Measurements from ENCODE around the gene SMG9.

DNA sequence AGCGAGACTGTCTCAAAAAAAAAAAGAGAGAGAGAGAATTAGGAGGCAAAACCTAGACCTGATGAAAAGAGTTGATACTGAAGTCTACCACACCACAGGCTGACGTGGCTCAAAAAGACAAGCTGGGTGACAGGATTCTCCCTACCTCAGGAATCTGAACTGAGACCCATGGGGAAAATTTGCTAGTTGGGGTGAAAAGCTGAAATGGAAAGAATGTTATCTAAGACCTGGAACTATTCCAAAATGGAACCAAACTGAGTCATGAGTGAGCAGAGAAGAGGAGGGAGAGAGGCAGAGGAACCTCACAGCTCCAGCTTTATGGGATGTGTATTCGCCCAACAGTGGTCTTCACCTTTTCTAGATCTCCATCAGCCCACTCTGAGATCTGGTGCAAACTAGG is 11.7 kb downstream of the SMG9 start:
- TF ChIP-seq CEBPB (IDR thresholded peaks at IDR 0.05) (no peak), RAD21 (IDR thresholded peaks at IDR 0.05; ENCODE audit: low read depth) (no peak)
- TF ChIP-seq, protein P1, sequence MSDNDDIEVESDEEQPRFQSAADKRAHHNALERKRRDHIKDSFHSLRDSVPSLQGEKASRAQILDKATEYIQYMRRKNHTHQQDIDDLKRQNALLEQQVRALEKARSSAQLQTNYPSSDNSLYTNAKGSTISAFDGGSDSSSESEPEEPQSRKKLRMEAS (IDR thresholded peaks at IDR 0.05): no peak
